HFFc6 (cell line): Measurements from ENCODE around the gene ABCG2. TPM values are rescaled to one million over a fixed set of nuclear protein-coding genes. Genes with fewer than 3 reads are reported as not detected.

ENCODE experiments used
- DNase-seq: peaks from one replicate; pipeline ENCODE4 v3.0.0-alpha.2; 2018
- H3K27ac Mint-ChIP-seq: 2 replicates; pipeline ENCODE4 v1.8.0; 2020; ENCODE audit warnings: mild to moderate bottlenecking, mixed read lengths
- H3K27me3 Mint-ChIP-seq: 2 replicates; pipeline ENCODE4 v1.8.0; 2021; ENCODE audit warnings: mild to moderate bottlenecking, moderate library complexity, mixed read lengths; ENCODE audit not compliant: insufficient read depth
- H3K36me3 Mint-ChIP-seq: 2 replicates; pipeline ENCODE4 v1.8.0; 2021; ENCODE audit warnings: low read depth, mixed read lengths
- H3K4me1 Mint-ChIP-seq: 2 replicates; pipeline ENCODE4 v1.8.0; 2020; ENCODE audit warnings: low read depth, mixed read lengths
- H3K4me3 Mint-ChIP-seq: 2 replicates; pipeline ENCODE4 v1.8.0; 2020; ENCODE audit warnings: mild to moderate bottlenecking, moderate library complexity, mixed read lengths
- H3K9me3 Mint-ChIP-seq: 2 replicates; pipeline ENCODE4 v1.8.0; 2020; ENCODE audit warnings: mild to moderate bottlenecking, mixed read lengths
- CTCF ChIP-seq: fragments of 200-600 bp; sonication (generic); IDR thresholded peaks from 2 replicates; pipeline ENCODE4 v1.5.0; 2021; ENCODE audit warnings: antibody characterized with exemption, mild to moderate bottlenecking
- total RNA-seq, 6 experiments: library from RNA; stranded (reverse); fragmentation: NEBNext Ultra II Directional; extraction: Animal tissue kit (Norgen Biotek cat#: 25700); gene quantifications; 2 replicates in 1 of 6; 3 replicates in 5 of 6; pipeline ENCODE4 v1.2.3, GENCODE V29; 2021

Gene ABCG2
- total RNA-seq, 6 experiments from 2014 or later, result 0.10 to 0.33 (median 0.13) TPM

GRCh38 chr4:88097781-88098180 is 60.7 kb downstream of the ABCG2 start:
- no peak for TF ChIP-seq CTCF
- Mint-ChIP-seq H3K27me3 (peaks cover 16% of the 10 kb centered on the region), H3K4me3 (no peak overlapping the region), H3K9me3 (no peaks in the 10 kb centered on the region), H3K27ac (no peak overlapping the region), H3K4me1 (peaks cover 11% of the 10 kb centered on the region), H3K36me3 (no peaks in the 10 kb centered on the region)
- no peak for DNase-seq

GRCh38 chr4:88097301-88097700 is 61.1 kb downstream of the ABCG2 start:
- no peaks in the 10 kb centered on the region for H3K36me3 Mint-ChIP-seq
- no peaks in the 10 kb centered on the region for H3K9me3 Mint-ChIP-seq
- H3K27me3 Mint-ChIP-seq, result peaks cover 16% of the 10 kb centered on the region
- no peak overlapping the region for H3K27ac Mint-ChIP-seq
- no peak for TF ChIP-seq CTCF
- DNase-seq, result peak; percentile 2
- H3K4me1 Mint-ChIP-seq, result peaks cover 11% of the 10 kb centered on the region
- H3K4me3 Mint-ChIP-seq, result no peak overlapping the region

GRCh38 chr4:88093874-88094273 is 64.6 kb downstream of the ABCG2 start:
- no peak for TF ChIP-seq CTCF
- H3K9me3 Mint-ChIP-seq, result no peaks in the 10 kb centered on the region

GRCh38 chr4:88091378-88091777 is 67.1 kb downstream of the ABCG2 start:
- H3K4me3 Mint-ChIP-seq, result no peak overlapping the region
- H3K9me3 Mint-ChIP-seq, result no peaks in the 10 kb centered on the region
- no peak for TF ChIP-seq CTCF
- no peak for DNase-seq
- H3K36me3 Mint-ChIP-seq, result no peaks in the 10 kb centered on the region
- peaks cover 3% of the 10 kb centered on the region for H3K27me3 Mint-ChIP-seq
- H3K4me1 Mint-ChIP-seq, result no peaks in the 10 kb centered on the region
- no peak overlapping the region for H3K27ac Mint-ChIP-seq

More at GRCh38 chr4:88093874-88094273, 64.6 kb downstream of the ABCG2 start:
- DNase-seq, result no peak
- H3K36me3 Mint-ChIP-seq, result no peaks in the 10 kb centered on the region
- H3K27ac Mint-ChIP-seq, result no peak overlapping the region
- peaks cover 11% of the 10 kb centered on the region for H3K4me1 Mint-ChIP-seq
- H3K4me3 Mint-ChIP-seq, result no peak overlapping the region
- H3K27me3 Mint-ChIP-seq, result peaks cover 6% of the 10 kb centered on the region

- Mint-ChIP-seq H3K4me3 (no peak overlapping the region), H3K27ac (no peak overlapping the region), H3K9me3 (no peaks in the 10 kb centered on the region), H3K36me3 (no peaks in the 10 kb centered on the region), H3K4me1 (no peaks in the 10 kb centered on the region), H3K27me3 (peaks cover 3% of the 10 kb centered on the region)
- DNase-seq, result no peak
- TF ChIP-seq CTCF, result no peak
These were observed 67.5 kb downstream of the ABCG2 start for GRCh38 chr4:88090898-88091297.

GRCh38 chr4:88087004-88087403 is 71.4 kb downstream of the ABCG2 start:
- Mint-ChIP-seq H3K4me1 (no peaks in the 10 kb centered on the region), H3K9me3 (no peaks in the 10 kb centered on the region), H3K27me3 (no peaks in the 10 kb centered on the region), H3K27ac (no peak overlapping the region), H3K4me3 (no peak overlapping the region), H3K36me3 (no peaks in the 10 kb centered on the region)
- no peak for DNase-seq
- no peak for TF ChIP-seq CTCF
